Urinary bladder (tissue), 4 donors: ENCODE measurements around the gene LCE1A. TPM values are rescaled to one million over a fixed set of nuclear protein-coding genes. Genes with fewer than 3 reads are reported as not detected.

Experiments
- DNase-seq: peaks from one replicate; pipeline ENCODE4 v3.0.0-alpha.2; 2015; ENCODE audit errors: extremely low spot score
- H3K27ac ChIP-seq: one replicate; pipeline ENCODE4 v1.5.1; 2013; ENCODE audit warnings: low read depth, mild to moderate bottlenecking, moderate library complexity
- H3K36me3 ChIP-seq: one replicate; pipeline ENCODE4 v1.6.1; 2013; ENCODE audit warnings: mild to moderate bottlenecking, moderate library complexity; ENCODE audit not compliant: insufficient read depth
- H3K4me1 ChIP-seq: one replicate; pipeline ENCODE4 v1.6.1; 2013; ENCODE audit warnings: mild to moderate bottlenecking, moderate library complexity; ENCODE audit not compliant: insufficient read depth
- H3K4me3 ChIP-seq: one replicate; pipeline ENCODE4 v1.5.1; 2013; ENCODE audit warnings: low read depth, low read length
- WGBS: extraction: QIAGEN DNeasy Blood & Tissue Kit; methylation state at CpG from one replicate; pipeline ENCODE4 v1.1.7; 2013; 5-methylcytosine and 5-hydroxymethylcytosine counted together
- polyA plus RNA-seq: library from polyadenylated mRNA; stranded (reverse); fragments of 200-250 nt; gene quantifications from one replicate; pipeline ENCODE4 v1.2.3, GENCODE V29; 2013
- total RNA-seq: library from RNA; depleted of rRNA; stranded (reverse); fragments of >200 nt; gene quantifications from one replicate; pipeline ENCODE4 v1.2.3, GENCODE V29; 2014
- donor health status: healthy with polysubstance abuse.
- donor health status: healthy.

Gene LCE1A, protein sequence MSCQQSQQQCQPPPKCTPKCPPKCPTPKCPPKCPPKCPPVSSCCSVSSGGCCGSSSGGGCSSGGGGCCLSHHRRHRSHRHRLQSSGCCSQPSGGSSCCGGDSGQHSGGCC
- not detected for total RNA-seq
- polyA plus RNA-seq: not detected

GRCh38 chr1:152827173-152827572 lies at the start of gene LCE1A:
TSS of gene LCE1A (plus strand) at chr1:152827473. CDS start at chr1:152827473, 0 bp downstream.
- H3K4me3 ChIP-seq: no peak within 1 kb of the TSS
- H3K36me3 ChIP-seq: no peaks in the 10 kb centered on the region
- no peak within 1 kb of the TSS for H3K27ac ChIP-seq
- WGBS: 69% methylated on average over 2 of the region's 2 CpGs
- DNase-seq: no peak
- H3K4me1 ChIP-seq: no peaks in the 10 kb centered on the region

DNA sequence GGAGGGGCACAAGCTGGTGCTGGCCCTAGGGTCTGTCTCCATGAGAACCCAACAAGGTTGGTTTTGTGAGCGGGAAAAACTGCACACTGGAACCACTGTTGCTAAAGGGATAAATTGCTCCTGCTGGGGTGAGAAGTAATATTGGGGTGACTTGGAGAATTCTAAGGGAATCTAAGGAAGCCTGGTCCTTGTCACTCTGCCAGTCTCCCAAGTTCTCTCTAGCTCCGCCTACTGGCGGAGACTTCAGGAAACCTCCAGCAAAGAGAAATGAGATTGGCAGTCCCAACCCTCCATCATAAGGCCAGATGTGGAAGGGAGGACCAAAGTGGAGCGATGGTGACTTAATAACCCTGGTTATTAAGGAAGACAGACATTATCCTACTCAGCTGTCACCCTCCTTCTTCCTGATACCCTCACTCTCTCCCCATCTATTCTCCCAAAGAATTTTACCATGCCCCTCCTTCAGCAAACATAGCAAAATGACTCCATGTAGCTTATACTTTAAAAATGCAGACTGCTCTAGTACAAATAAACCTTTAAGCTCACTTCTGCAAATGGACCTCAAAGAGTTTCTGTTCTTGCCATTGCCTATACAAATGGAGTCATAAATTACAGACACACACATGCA lies 49.6 kb upstream of the LCE1A start:
- Histone ChIP-seq H3K4me1 (no peaks in the 10 kb centered on the region), H3K4me3 (no peak overlapping the region), H3K36me3 (no peaks in the 10 kb centered on the region), H3K27ac (no peak overlapping the region)
- WGBS: 59% methylated on average over 4 of the region's 4 CpGs
- no peak for DNase-seq

DNA sequence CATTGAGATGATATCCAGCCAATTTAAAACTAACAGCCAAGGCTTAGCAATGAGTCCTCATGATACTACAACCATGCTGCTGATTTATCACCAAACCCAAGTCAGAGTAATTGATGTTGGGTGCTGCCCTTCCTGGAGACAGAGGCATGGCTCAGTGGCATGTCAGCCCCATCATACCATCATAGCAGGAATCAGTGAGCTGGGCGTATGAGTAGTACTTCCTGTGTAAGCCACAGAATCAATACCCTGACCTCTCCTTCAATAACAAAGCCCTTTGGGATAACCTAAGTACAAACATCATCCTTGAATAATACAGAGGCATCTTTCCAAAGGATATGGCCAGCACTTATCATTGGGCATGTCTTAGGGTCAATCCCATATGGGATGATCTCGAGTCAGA lies 44.2 kb upstream of the LCE1A start:
- H3K36me3 ChIP-seq: no peaks in the 10 kb centered on the region

GRCh38 chr1:152786077-152786476 lies 41.2 kb upstream of the LCE1A start, which contains the start of gene LCE1E:
TSS of gene LCE1E (plus strand) at chr1:152786257. CDS start at chr1:152787300, 1,043 bp downstream.
- Histone ChIP-seq H3K27ac (no peak within 1 kb of the TSS), H3K4me3 (no peak within 1 kb of the TSS), H3K36me3 (no peaks in the 10 kb centered on the region), H3K4me1 (no peaks in the 10 kb centered on the region)
- DNase-seq: no peak
- WGBS: 45% methylated on average over 2 of the region's 2 CpGs

More for the DNA sequence above, 44.2 kb upstream of the LCE1A start:
- Histone ChIP-seq H3K4me3 (no peak overlapping the region), H3K4me1 (no peaks in the 10 kb centered on the region), H3K27ac (no peak overlapping the region)
- 72% methylated on average over 2 of the region's 2 CpGs for WGBS
- DNase-seq: no peak

GRCh38 chr1:152795686-152796085 lies 31.6 kb upstream of the LCE1A start:
- Histone ChIP-seq H3K4me3 (no peak overlapping the region), H3K36me3 (no peaks in the 10 kb centered on the region), H3K27ac (no peak overlapping the region), H3K4me1 (no peaks in the 10 kb centered on the region)
- DNase-seq: no peak
- 64% methylated on average over 4 of the region's 4 CpGs for WGBS

DNA sequence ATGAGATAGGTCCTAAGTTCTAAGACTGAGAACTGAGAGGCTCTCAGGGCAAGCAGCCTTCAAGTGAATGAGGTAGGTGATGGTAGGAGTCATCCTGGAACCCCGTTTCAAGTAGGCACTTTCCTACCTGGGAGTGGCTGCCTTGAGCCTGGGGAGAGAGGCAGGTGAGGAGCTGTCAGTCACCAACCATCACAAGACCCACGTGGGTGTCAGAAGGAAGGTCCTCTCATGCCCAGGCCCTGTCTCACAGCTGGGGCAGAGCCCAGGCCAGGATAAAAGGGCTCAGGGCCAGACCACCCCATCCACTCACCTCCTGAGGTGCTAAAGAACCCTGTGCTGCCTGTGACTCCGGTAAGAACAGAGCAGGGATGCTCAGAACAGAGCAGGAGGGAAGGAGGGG lies 30.9 kb upstream of the LCE1A start, which contains the start of gene LCE1D:
LCE1D (plus strand) TSS at position 301 of the 400 bp plus-strand sequence. CDS start 1,074 bp downstream, outside the sequence.
- DNase-seq: no peak
- Histone ChIP-seq H3K27ac (no peak within 1 kb of the TSS), H3K4me1 (no peaks in the 10 kb centered on the region), H3K36me3 (no peaks in the 10 kb centered on the region), H3K4me3 (no peak within 1 kb of the TSS)
- WGBS: 59% methylated on average over 3 of the region's 3 CpGs

DNA sequence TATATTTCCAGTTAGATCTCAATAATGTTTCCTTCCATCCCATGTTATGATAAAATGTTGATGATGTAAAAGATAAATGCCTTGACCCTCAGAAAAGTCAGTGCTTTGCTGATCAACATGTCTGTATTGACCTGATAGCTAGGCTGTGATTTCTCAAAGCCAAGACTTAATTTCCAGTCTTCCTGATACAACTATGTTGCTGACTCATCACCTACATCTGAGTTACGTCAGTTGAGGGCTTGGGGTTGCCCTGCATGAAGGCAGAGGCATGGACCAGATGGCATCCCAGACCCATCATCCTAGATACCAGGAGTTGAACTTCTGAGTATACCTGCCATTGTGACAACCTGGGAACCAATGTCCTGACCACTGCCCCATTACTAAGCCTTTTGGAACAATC lies 25.9 kb upstream of the LCE1A start:
- Histone ChIP-seq H3K36me3 (no peaks in the 10 kb centered on the region), H3K27ac (no peak overlapping the region), H3K4me1 (no peaks in the 10 kb centered on the region), H3K4me3 (no peak overlapping the region)
- no peak for DNase-seq
- 54% methylated on average over 1 of the region's 1 CpG for WGBS

DNA sequence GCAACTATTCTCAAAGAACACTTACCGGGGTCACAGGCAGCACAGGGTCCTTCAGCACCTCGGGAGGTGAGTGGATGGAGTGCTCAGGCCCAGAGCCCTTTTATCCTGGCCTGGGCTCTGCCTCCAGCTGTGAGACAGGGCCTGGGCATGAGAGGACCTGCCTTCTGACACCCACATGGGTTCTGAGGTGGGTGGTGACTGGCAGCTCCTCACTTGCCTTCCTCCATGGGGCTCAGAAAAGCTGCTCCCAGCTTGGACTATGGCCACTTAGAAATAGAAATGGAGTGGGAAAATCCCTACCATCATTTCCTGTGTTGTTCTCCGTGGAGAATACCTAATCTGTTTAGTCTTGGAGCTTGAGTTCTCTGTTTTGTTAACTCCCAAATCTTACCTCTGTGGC lies 20.7 kb upstream of the LCE1A start, which contains the start of gene LCE1C:
LCE1C (minus strand) TSS at position 76 of the 400 bp plus-strand sequence. CDS start 1,173 bp downstream, outside the sequence.
- H3K4me3 ChIP-seq: no peak within 1 kb of the TSS

DNA sequence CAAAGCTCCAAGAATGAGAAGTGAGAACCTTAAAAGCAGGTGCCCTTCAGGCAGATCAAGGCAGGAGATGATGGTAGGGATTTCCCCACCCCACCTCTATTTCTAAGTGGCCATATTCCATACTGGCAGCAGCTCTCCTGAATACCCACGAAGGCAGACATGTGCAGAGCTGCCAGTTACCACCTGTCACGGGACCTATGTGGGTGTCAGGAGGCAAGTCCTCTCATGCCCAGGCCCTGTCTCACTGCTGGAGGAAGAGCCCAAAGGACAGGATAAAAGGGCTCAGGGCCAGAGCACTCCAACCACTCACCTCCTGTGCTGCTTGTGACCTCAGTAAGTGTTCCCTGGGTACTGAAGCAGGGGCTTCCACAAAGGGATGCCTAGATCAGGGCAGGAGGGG lies 16.2 kb upstream of the LCE1A start:
- Histone ChIP-seq H3K27ac (no peak overlapping the region), H3K36me3 (no peaks in the 10 kb centered on the region), H3K4me3 (no peak overlapping the region), H3K4me1 (no peaks in the 10 kb centered on the region)
- WGBS: 79% methylated on average over 2 of the region's 2 CpGs
- DNase-seq: no peak

More for the DNA sequence above, 20.7 kb upstream of the LCE1A start, which contains the start of gene LCE1C:
- Histone ChIP-seq H3K4me1 (no peaks in the 10 kb centered on the region), H3K27ac (no peak within 1 kb of the TSS), H3K36me3 (no peaks in the 10 kb centered on the region)
- WGBS: 55% methylated on average over 3 of the region's 3 CpGs
- DNase-seq: no peak

GRCh38 chr1:152811671-152812070 lies 15.6 kb upstream of the LCE1A start, which contains the start of gene LCE1B:
TSS of gene LCE1B (plus strand) at chr1:152811971. CDS start at chr1:152812447, 476 bp downstream.
- Histone ChIP-seq H3K4me1 (no peaks in the 10 kb centered on the region), H3K27ac (no peak within 1 kb of the TSS), H3K4me3 (no peak within 1 kb of the TSS), H3K36me3 (no peaks in the 10 kb centered on the region)
- WGBS: 63% methylated on average over 2 of the region's 2 CpGs
- no peak for DNase-seq

- Histone ChIP-seq H3K4me1 (no peaks in the 10 kb centered on the region), H3K4me3 (no peak overlapping the region), H3K27ac (no peak overlapping the region), H3K36me3 (no peaks in the 10 kb centered on the region)
- DNase-seq: no peak
- 87% methylated on average over 6 of the region's 6 CpGs for WGBS
Observed at GRCh38 chr1:152817309-152817708, 10.0 kb upstream of the LCE1A start.

GRCh38 chr1:152823294-152823693 lies 4.0 kb upstream of the LCE1A start:
- no peak overlapping the region for H3K4me3 ChIP-seq
- no peaks in the 10 kb centered on the region for H3K36me3 ChIP-seq
- no peak for DNase-seq
- H3K4me1 ChIP-seq: no peaks in the 10 kb centered on the region
- H3K27ac ChIP-seq: no peak overlapping the region
- 39% methylated on average over 5 of the region's 5 CpGs for WGBS

- no peaks in the 10 kb centered on the region for H3K36me3 ChIP-seq
- H3K4me1 ChIP-seq: no peaks in the 10 kb centered on the region
- DNase-seq: no peak
- H3K4me3 ChIP-seq: no peak overlapping the region
- no peak overlapping the region for H3K27ac ChIP-seq
Observed at GRCh38 chr1:152824964-152825363, 2.3 kb upstream of the LCE1A start.

- no peak for DNase-seq
- 41% methylated on average over 2 of the region's 2 CpGs for WGBS
- H3K4me3 ChIP-seq: no peak overlapping the region
- no peaks in the 10 kb centered on the region for H3K4me1 ChIP-seq
- no peaks in the 10 kb centered on the region for H3K36me3 ChIP-seq
- H3K27ac ChIP-seq: no peak overlapping the region
Observed at GRCh38 chr1:152836870-152837269, 9.6 kb downstream of the LCE1A start.
